ENCODE data around the gene DOLK.

DOLK gene

GRCh38 chr9:128933731-128934130 lies 13.7 kb downstream of the DOLK start:
- ChIA-PET POLR2A (ENCODE audit: low non-redundant PET) (no interaction called here), CTCF (no interaction called here)
- no peak overlapping the region; the same call in 1 of the 2 replicates for H3K27ac ChIP-seq
- no peak for DNase-seq (ENCODE audit: low spot score)
- TF ChIP-seq CTCF (conservative IDR thresholded peaks at IDR 0.05; ENCODE audit: low read depth), result no peak

- POLR2A ChIA-PET (ENCODE audit: low non-redundant PET), result no interaction called here
- H3K27ac ChIP-seq, result peak overlapping the region; percentile 39
- CTCF ChIA-PET, result interaction anchor here (1.9 to 2.4 kb wide), 3 partner anchors 8 to 67 kb away, joined by 8 to 26 read pairs (median 9); no protein-coding TSS in a partner anchor
- DNase-seq (ENCODE audit: low spot score), result no peak
- TF ChIP-seq CTCF (conservative IDR thresholded peaks at IDR 0.05; ENCODE audit: low read depth), result no peak
These were observed 17.8 kb downstream of the DOLK start for GRCh38 chr9:128929560-128929959.

- no peak for TF ChIP-seq CTCF (conservative IDR thresholded peaks at IDR 0.05; ENCODE audit: low read depth)
- H3K27ac ChIP-seq, result peak overlapping the region; percentile 58
- POLR2A ChIA-PET (ENCODE audit: low non-redundant PET), result interaction anchor here (0.6 kb wide), 1 partner anchor 110 kb away, joined by 7 read pairs; the partner anchor contains the start of gene ENDOG
- DNase-seq (ENCODE audit: low spot score), result no peak
- CTCF ChIA-PET, result interaction anchor here (0.6 to 2.4 kb wide), 23 partner anchors 9 to 510 kb away, joined by 3 to 26 read pairs (median 5); partner anchors contain the start of genes KYAT1 and LRRC8A
These were observed 18.8 kb downstream of the DOLK start for GRCh38 chr9:128928624-128929023.

- peak overlapping the region; percentile 58 for H3K27ac ChIP-seq
- DNase-seq (ENCODE audit: low spot score), result peak; percentile 89
- CTCF ChIA-PET, result interaction anchor here (0.5 to 2.4 kb wide), 29 partner anchors 8 to 510 kb away, joined by 3 to 26 read pairs (median 5); partner anchors contain the start of genes KYAT1 and LRRC8A
- TF ChIP-seq CTCF (conservative IDR thresholded peaks at IDR 0.05; ENCODE audit: low read depth), result peak; percentile 99
- POLR2A ChIA-PET (ENCODE audit: low non-redundant PET), result interaction anchor here (0.6 kb wide), 1 partner anchor 110 kb away, joined by 7 read pairs; the partner anchor contains the start of gene ENDOG
These were observed 19.5 kb downstream of the DOLK start for GRCh38 chr9:128927731-128928411.

- H3K27ac ChIP-seq, result peak overlapping the region; percentile 99
- ChIA-PET CTCF (interaction anchor here (0.9 to 1.1 kb wide), 2 partner anchors 59 to 188 kb away, joined by 3 to 4 read pairs; no protein-coding TSS in a partner anchor), POLR2A (ENCODE audit: low non-redundant PET) (no interaction called here)
- no peak for DNase-seq (ENCODE audit: low spot score)
- TF ChIP-seq CTCF (conservative IDR thresholded peaks at IDR 0.05; ENCODE audit: low read depth), result no peak
These were observed 23.9 kb downstream of the DOLK start for GRCh38 chr9:128923493-128923883.

- DNase-seq (ENCODE audit: low spot score), result no peak
- peak overlapping the region; percentile 99 for H3K27ac ChIP-seq
- CTCF ChIA-PET, result interaction anchor here (1.1 kb wide), 1 partner anchor 187 kb away, joined by 3 read pairs; no protein-coding TSS in a partner anchor
- POLR2A ChIA-PET (ENCODE audit: low non-redundant PET), result interaction anchor here (0.8 kb wide), 1 partner anchor 17 kb away, joined by 23 read pairs; no protein-coding TSS in a partner anchor
- no peak for TF ChIP-seq CTCF (conservative IDR thresholded peaks at IDR 0.05; ENCODE audit: low read depth)
These were observed 25.3 kb downstream of the DOLK start for GRCh38 chr9:128921881-128922763.
